CD4-positive, alpha-beta T cell treated with Interleukin-17A for 4 hours (primary cell): ENCODE data around the gene EHBP1.
"Not testable (repeated sequence)": the region's sequence is repeated elsewhere in the genome, so short reads cannot be mapped to it uniquely, and the experiment has no call there.

Experiments
- DNase-seq: peaks from one replicate; pipeline ENCODE4 v3.0.0-alpha.2; 2020; ENCODE audit warnings: mixed read lengths

The EHBP1 gene

GRCh38 chr2:62705859-62706720 is 577 bp downstream of the EHBP1 start:
- peak; percentile 26 for DNase-seq

DNA sequence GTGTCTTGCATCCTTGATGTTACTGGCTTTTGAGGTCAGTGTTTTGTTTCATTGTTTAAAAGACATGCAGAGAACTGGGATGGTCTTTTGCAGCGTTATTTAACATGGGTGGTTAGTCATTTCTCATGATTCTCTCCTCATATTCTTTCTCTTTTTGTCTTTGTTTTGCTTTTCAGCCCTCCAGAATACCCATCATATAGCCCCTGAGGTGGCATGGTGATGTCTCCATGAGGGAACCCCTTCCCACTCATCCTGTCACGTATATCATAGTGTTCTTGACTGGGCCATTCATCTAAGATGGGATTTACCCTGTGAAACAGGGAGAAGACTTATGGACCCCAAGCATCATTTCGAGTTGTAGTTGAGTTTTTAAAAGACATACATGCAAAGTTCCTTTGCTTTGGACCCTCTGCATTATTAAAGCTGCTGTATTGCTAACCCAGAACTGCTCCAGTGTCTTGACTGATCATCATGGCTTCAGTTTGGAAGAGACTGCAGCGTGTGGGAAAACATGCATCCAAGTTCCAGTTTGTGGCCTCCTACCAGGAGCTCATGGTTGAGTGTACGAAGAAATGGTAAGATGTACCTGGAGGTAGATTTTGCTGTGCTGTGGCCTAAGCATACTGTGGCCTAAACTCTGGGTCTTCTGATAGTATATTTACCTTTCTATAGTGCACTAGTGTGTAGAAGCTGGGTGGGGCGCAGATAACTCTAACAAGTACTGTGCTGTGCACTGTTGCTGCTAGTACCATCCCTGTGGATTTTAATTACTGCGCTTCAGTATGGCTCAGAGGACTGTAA is 1.4 kb downstream of the EHBP1 start:
- no peak for DNase-seq

- DNase-seq, result no peak
Observed at GRCh38 chr2:62708751-62709150, 3.2 kb downstream of the EHBP1 start.

DNA sequence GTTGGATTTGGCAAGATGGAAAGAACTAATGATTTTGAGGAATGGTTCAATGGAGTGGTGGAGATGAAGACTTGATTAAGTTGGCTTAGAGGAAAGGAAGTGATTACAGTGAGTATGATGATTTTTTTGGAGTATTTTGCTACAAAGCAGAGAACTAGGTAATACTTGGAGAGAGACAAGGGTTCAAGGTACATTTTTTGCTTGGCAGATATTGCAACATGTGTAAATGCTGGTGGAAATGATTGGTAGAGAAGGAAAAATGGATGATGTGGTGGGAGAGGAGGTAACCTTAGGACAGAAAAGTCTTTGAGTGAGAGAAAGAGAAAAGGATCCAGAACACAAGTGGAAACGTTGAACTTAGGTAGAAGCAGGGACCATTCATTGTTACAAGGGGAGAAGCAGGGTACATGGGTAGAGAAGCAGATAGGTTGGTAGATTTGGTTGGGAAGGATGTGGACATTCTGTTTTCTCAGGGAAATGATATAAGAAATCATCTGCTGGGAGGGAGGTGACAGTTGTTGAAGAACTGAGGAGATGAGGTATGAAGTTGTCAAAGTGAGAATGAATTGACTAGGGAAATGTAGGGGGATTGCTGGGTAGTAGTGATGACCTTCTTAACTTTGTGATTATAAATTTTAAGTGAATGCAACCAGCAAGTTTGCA is 6.5 kb downstream of the EHBP1 start:
- no peak for DNase-seq

- not testable (repeated sequence) for DNase-seq
Observed at GRCh38 chr2:62713196-62713595, 7.7 kb downstream of the EHBP1 start.

DNA sequence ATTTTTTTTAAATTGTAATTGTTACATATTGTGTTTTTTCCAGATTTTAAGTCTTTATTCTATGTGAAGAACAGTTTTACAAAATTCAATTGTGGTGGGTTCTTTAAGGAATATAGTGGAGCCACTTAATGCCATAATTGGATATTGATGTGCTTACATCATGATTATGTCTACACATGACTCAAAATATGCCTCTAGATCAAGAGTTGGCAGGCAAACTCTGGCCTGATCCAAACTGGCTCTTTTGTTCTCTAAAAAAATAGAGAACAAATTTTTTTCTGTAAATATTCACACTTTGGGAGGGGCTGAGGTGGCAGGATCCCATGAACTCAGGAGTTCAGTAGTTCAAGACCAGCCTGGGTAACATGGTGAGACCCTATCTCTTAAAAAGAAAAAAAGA is 8.3 kb downstream of the EHBP1 start:
- DNase-seq, result no peak

GRCh38 chr2:62716768-62717167 is 11.3 kb downstream of the EHBP1 start:
- DNase-seq, result no peak

DNA sequence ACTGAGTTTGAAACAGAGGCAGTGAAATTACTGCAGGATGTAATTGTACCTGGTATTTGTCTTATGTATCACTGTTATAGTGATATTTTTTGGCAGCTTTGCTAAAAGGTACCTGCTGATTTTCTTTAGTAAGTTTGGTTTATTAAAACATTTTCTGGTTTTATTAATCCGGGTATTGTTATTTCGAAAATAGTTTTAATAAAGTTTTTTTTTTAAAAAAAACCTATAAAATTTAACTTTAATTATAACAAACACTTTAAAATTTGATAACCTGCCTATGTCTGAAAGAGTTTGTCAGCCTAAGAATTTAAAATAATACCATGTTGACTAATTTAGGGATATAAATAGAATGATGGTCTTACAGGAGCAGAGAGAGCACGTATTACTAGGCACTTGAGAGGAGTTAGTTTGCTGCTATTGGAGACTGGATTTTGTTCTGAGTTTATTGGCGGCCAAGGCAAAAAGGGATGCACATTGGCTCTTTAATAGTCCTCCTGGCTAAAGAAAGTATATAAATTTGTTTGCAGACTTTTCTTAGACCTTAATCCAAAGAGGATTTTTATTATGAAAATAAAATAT is 12.1 kb downstream of the EHBP1 start:
- DNase-seq, result no peak

- DNase-seq, result no peak
Observed at GRCh38 chr2:62718225-62718822, 12.8 kb downstream of the EHBP1 start.

DNA sequence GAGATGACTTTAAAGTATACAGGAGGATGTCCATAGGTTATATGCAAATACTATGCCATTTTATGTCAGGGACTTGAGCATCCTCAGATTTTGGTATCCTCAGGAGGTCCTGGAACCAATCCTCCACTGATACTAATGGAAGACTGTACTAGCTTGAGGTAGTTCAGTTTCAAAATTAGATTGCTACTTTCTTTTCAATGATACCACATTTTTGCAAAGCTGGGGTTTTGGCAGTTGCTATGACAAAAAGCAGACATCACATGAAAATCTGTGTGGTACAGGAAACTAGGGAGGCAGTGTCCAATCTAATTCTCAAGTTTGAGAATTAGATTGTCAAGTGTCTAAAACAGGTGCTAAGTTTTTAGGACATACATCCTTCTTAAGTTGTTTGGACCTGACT is 14.2 kb downstream of the EHBP1 start:
- DNase-seq, result no peak

DNA sequence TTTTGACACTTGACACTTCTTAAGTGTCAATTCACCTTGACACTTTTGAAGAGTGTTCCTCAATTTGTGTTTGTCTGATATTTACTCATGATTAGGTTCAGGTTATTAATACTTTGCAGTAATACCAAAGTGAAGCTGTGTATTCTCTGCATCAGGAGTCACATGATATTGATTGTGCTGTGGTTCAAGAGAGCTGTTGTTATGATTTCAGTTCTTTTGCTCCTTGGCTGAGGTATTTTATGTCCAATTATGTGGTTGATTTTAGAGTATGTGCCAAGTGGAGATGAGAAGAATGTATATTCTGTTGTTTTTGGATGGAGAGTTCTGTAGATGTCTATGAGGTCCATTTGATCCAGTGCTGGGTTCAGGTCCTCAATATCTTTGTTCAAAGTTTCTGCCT is 17.2 kb downstream of the EHBP1 start:
- no peak for DNase-seq

- DNase-seq, result no peak
Observed at GRCh38 chr2:62723253-62723652, 17.7 kb downstream of the EHBP1 start.

GRCh38 chr2:62724106-62724505 is 18.6 kb downstream of the EHBP1 start:
- no peak for DNase-seq

DNA sequence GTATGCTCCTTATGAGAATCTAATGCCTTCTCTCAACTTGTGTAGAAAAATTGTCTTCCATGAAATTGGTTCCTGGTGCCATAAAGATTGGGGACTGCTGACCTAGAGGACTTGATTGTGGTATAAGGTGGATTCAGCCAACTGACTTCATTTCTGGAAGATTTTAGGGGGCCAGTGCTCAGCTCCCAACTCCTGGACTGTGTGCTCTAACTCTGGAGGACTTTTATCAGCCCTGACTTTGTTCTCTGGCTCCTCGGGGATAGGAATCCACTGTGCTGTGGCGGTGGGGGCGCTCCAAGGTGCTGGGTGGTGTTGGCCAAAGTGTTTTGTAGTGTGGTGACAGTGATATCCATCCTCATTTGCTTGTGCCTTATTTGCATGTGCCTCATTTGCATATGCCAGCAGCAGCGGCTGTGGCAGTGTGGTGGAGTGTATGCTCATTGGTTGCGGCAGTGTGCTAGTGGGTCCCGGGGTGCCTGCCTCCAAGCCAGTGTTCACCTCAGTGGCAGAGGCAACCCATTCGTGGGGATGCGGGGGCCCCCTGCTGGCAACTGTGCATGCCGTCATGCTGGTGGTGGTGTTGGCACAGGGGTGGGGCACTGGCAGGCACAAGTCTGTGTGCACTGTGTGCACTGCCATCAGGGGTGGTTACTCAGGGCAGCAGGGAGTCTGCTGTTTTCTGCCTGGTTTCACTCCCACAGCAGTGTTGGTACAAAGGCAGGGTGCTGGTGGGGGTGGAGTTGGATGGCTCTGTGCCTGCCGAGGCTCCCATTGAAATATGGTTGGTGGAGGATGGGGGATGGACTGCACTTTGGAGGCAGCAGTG is 19.6 kb downstream of the EHBP1 start:
- DNase-seq, result peak; percentile 40

- no peak for DNase-seq
Observed at GRCh38 chr2:62725712-62726055, 20.2 kb downstream of the EHBP1 start.

- no peak for DNase-seq
Observed at GRCh38 chr2:62727259-62727867, 21.9 kb downstream of the EHBP1 start.

DNA sequence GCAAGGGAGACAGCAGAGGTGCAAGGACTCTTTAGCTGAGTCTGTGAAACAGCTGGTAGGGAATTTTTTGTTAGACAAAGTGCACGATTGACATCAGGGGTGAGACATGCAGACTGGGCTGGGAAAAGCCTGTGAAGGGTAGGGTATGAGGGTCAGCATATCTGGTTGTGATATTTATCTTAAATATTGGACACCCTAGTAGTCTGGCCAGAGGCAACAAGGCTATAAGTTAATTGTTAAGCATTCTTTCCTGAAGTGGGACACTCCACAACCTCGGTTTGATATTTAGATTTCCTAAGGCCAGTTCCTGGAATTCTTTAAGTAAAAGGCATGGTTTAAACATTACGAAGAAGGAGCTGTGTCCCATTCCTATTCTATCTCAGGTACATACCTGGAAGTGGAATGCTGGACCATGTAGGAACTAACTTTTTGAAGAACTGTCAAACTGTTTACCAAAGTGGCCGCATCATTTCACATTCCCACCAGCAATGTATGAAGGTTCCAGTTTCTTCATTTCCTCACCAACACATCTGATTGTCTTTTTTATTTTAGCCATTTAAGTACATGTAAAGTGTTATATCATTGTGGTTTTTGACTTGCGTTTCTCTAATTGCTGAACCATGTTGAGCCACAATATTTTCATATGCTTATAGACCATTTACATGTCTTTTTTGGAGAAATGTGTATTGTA is 22.5 kb downstream of the EHBP1 start:
- no peak for DNase-seq

- no peak for DNase-seq
Observed at GRCh38 chr2:62731275-62731674, 25.8 kb downstream of the EHBP1 start.

DNA sequence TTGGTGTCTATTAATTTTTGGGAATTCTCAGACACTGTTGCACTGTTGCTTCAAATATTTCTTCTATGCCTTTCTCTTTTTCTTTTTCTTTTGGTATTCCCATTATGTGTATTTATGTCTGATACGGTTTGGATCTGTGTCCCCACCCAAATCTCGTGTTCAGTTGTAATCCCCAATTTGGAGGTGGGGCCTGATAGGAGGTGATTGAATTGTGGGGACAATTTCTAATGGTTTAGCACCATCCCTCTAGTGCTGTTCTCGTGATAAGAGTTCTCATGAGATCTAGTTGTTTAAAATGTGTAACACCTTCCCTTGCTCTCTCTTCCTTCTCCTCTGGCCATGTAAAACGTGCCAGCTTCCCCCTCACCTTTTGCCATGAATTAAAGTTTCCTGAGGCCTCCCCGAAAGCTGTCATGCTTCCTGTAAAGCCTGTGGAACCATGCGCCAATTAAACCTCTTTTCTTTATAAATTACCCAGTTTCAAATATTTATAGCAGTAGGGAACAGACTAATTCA is 26.8 kb downstream of the EHBP1 start:
- DNase-seq, result no peak

DNA sequence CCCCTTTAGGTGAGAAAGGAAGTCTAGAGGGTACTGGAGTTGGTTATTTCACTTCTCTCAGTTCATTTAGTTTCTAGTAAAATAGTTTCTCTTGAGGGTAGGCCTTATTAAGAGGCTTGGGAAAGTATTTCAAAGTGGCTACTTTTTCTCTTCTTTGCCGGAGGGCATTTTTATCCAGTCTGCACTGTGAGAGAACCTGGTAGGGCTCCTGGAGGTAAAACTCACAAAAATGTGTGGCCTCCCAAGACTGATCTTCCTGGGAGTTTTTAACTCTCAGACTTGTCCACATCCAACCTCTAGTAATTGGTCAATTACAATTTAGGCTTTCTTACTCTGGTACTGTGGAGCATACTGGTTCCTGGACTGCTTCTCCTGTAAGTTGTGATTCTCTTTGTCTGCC is 28.0 kb downstream of the EHBP1 start:
- no peak for DNase-seq
